GOT3 (cell line): ENCODE measurements around the gene MORN3.
"Not testable (repeated sequence)": the region's sequence is repeated elsewhere in the genome, so short reads cannot be mapped to it uniquely, and the experiment has no call there.

ENCODE experiments used
- DNase-seq: peaks from one replicate; lab custom pipeline; 2025; ENCODE audit warnings: mixed read lengths; lab: John Stamatoyannopoulos, UW

MORN3 gene, protein sequence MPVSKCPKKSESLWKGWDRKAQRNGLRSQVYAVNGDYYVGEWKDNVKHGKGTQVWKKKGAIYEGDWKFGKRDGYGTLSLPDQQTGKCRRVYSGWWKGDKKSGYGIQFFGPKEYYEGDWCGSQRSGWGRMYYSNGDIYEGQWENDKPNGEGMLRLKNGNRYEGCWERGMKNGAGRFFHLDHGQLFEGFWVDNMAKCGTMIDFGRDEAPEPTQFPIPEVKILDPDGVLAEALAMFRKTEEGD

DNA sequence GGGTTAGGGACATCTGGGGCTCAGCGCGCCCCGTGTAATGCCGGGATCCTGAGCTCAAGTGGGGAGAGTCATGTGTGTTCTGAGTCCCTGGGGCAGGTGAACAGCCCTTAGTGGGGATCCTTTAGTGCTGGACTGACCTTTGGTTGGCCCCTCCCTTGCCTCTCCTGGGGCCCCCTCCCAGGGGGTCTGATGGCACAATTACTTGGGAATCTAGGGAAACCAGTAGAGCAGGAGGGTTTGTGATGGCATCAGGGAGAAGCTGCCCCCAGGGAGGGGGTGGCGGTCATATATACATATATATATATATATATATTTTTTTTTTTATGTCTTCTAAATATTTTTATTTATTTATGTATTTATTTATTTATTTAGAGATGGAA lies at the start of gene MORN3:
Gene MORN3, minus strand, starts transcription at position 134 of the 380 bp plus-strand sequence. CDS start 171 bp downstream, outside the sequence.
- DNase-seq, result no peak

- no peak for DNase-seq
Observed at GRCh38 chr12:121718653-121719239, 49.3 kb upstream of the MORN3 start.

- no peak for DNase-seq
Observed at GRCh38 chr12:121717041-121717699, 47.7 kb upstream of the MORN3 start.

GRCh38 chr12:121715862-121716435 lies 46.5 kb upstream of the MORN3 start:
- DNase-seq, result no peak

- DNase-seq, result not testable (repeated sequence)
Observed at GRCh38 chr12:121715055-121715454, 45.6 kb upstream of the MORN3 start.

GRCh38 chr12:121713793-121714192 lies 44.3 kb upstream of the MORN3 start:
- no peak for DNase-seq

DNA sequence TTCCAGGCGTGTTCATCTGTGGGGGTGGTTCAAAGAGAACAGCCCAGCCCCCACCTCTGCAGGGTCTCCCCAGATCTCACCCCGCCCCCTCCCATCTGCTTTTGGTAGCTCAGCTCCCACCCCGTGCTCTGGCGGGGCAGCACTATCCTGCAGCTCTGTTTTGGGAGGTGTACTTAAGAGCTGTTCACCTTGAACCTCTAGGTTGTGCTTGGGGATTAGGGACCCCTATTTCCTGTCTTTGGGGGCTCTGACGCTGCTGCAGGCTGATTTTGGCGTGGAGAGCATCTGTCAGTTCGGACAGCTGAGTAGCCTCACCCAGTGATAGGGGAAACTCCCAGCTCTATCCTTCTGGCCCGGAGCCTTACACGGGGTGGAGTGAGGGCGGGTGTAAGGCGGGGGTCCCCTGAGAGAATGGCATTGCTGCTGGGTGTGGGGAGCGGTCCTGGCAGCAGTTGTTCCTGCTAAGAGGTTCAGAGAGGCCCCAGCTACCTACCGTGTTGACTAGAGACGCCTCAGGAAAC lies 43.9 kb upstream of the MORN3 start:
- DNase-seq, result no peak

DNA sequence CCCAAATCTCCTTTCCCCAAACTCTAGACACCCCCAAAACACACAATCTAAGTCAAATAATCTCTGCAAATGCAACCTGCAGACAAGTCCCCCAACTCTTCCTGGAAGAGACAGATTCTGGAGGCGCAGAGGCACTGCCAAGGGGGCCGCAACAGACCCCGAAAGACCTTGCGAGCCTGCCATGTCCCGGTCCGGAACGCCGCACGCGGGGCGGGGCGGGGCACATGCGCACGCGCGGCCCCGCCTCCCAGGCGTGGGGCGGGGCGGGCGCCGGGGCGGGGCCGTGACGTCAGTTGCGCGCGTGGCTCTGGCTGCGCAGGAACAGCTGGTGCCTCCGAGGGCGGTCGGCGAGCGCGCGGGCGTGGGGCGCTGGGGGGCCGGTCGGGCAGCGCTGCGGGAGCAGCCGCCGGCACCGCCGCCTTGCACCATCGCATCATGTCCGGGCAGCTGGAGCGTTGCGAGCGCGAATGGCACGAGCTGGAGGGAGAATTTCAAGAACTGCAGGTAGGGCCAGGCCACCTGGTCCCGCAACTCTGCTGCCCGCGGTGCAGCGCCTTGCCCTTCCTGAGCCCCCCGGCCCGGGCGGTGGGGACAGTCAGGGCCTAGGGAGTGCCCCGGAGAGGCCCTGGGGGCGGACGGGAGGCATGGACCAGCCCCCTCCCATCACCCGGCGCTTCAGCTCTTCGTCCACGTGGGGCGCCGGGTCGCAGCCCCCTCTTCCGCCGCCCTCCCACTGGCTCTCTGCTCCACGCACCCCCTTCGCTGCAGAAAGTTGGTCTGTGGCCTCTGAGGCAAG lies 43.2 kb upstream of the MORN3 start, which contains the start of gene TMEM120B:
Gene TMEM120B, plus strand, starts transcription at position 292 of the 796 bp plus-strand sequence. Its CDS starts 144 bp downstream, at position 436.
- peak; percentile 45 for DNase-seq

DNA sequence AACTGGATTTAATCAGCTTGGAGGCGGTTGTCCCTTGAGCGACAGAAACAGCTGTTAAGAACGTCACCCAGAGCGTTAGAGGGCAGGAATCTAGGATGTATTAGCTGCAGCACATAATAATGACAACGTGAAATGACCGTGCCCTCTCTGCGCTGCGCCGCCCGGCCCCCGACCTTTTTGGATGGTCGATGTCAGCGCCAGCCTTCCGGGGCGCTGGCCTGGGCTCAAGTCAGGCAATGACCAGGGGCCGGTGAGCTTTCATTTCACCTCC lies 42.7 kb upstream of the MORN3 start:
- no peak for DNase-seq

DNA sequence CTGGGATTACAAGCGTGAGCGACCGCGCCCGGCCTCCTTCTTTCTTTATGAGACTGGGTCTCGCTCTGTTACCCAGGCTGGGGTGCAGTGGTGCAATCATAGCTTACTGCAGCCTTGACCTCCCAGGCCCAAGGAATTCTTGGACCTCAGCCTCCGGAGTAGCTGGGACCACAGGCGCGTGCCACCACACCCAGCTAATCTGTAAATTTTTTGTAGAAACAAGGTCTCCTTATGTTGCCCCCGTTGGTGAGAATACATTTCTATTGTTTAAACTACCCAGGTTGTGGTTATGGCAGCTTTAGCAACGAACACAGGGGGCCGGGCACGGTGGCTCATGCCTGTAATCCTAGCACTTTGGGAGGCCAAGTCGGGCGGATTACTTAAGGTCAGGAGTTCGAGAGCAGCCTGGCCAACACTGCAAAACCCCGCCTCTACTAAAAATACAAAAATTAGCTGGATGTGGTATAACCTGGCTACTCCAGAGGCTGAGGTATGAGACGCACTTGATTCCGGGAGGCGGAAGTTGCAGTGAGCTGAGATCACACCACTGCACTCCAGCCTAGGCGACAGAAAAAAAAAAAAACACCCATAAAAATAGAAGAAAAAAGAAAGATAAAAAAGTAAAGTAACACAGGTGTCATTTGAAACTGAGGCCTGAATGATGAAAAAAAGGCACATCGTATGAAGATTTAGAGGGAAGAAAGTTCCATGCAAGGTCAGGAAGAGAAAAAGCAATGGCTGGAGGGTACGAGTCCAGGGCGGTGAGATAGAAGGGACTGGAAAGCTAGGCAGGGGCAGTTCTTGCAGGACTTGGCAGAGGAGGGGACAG lies 42.1 kb upstream of the MORN3 start:
- DNase-seq, result no peak

- no peak for DNase-seq
Observed at GRCh38 chr12:121709478-121709961, 40.1 kb upstream of the MORN3 start.

- not testable (repeated sequence) for DNase-seq
Observed at GRCh38 chr12:121709064-121709424, 39.6 kb upstream of the MORN3 start.

- DNase-seq, result no peak
Observed at GRCh38 chr12:121708313-121709063, 39.0 kb upstream of the MORN3 start.

- DNase-seq, result no peak
Observed at GRCh38 chr12:121705514-121705913, 36.1 kb upstream of the MORN3 start.

DNA sequence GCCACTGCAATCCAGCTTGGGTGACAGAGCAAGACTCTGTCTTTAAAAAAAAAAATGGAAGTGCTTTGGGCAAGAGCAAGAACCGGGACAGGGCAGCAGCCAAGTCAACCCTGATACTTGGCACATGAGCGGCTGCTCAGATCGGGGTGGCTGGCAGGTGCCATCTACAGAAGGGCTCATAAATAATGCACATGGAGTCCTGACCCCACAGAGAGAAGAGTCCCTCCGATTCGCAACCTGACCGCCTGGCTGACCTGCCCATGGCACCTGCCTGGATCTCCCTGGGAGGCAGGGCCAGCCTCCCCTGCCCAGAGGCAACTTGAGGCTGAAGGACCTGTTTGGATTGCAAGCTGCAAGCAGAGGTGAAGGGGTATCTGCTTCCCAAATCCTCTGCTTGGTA lies 33.5 kb upstream of the MORN3 start:
- no peak for DNase-seq

GRCh38 chr12:121701667-121702277 lies 32.3 kb upstream of the MORN3 start:
- no peak for DNase-seq

- DNase-seq, result not testable (repeated sequence)
Observed at GRCh38 chr12:121697861-121698260, 28.4 kb upstream of the MORN3 start.

DNA sequence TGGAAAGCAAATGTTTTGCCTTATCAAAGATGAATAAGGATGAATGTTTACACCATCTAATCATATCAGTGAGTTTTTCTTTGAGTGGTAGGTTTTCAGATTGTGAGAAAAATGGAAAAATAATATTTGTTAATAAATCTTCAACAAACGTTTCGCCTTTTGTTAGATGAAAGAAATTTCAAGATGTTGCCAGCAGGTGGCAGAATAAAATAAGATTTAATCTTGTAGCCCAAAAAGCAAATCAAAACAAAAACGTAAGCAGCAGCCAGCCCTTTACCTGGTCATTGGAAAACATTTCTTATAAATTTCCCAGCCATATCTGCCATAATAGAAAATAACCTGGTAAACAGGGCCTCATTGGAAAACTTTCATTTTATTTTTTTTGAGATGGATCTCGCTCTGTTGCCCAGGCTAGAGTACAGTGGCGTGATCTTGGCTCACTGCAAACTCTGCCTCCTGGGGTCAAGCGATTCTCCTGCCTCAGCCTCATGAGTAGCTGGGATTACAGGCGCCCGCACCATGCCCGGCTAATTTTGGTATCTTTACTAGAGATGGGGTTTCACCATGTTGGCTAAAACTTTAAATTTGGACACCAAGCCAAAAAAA lies 27.7 kb upstream of the MORN3 start:
- DNase-seq, result no peak

DNA sequence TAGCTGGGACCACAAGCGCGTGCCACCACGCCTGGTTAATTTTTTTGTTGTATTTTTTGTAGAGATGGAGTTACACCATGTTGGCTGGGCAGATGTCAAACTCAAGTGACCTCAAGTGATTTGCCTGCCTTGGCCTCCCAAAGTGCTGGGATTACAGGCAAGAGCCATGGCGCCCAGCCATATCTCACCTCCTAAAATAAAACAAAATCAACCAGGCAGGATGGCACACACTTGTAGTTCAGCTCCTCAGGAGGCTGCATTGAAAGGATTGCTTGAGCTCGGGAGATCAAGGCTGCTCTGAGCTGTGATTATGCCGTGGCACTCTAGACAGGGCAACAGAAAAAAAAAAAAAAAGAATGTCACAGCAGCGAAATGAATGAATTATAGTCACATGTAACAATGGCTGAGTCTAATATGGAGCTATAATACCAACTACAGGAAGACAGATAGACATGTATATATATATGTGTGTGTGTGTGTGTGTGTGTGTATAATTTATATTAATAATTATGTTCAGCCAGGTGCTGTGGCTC lies 23.8 kb upstream of the MORN3 start:
- DNase-seq, result no peak
